Islet of Langerhans (tissue), 1 donor: ENCODE measurements around the gene DNASE1L3.
"Not testable (repeated sequence)": the region's sequence is repeated elsewhere in the genome, so short reads cannot be mapped to it uniquely, and the experiment has no call there.

ENCODE experiments used
- FAIRE-seq: peaks from one replicate; lab custom pipeline; 2011; peaks lifted over from hg19 to GRCh38; lab: Jason Lieb, UNC

Gene DNASE1L3

DNA sequence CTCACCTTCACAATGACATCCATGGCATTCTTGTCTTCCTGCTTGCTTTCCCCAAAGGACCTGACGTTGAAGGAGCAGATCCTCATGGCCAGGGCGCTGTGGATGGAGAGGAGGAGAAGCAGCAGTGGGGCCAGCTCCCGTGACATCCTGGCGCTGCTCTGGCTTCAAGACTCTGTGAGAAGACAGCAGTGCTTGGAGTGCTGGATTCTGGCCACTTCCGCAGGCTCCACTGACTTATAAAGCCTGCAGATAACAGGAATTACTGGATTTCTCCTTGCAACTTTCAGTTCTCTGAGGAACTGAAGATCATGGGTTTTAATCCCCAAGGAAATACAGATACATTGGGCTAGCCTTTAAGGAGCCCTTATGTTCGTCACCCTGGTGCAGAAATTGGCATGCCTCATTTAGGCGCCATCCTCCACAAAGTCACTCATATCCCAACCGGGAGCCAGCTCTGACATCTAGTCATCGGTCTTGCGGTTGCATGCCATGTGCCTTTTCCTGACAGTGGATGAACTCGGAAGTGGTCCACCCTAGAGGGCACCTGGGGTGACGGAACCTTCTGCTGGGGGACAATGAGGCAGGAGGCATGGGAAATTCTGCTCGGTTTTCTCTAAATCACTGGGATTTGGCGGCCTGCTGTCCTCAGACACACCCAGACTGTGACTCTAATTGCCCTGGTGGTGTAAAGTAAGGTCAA lies at the start of gene DNASE1L3:
DNASE1L3 (minus strand) TSS at position 212 of the 700 bp plus-strand sequence; CDS start at position 146, 66 bp downstream.
- no peak for FAIRE-seq

DNA sequence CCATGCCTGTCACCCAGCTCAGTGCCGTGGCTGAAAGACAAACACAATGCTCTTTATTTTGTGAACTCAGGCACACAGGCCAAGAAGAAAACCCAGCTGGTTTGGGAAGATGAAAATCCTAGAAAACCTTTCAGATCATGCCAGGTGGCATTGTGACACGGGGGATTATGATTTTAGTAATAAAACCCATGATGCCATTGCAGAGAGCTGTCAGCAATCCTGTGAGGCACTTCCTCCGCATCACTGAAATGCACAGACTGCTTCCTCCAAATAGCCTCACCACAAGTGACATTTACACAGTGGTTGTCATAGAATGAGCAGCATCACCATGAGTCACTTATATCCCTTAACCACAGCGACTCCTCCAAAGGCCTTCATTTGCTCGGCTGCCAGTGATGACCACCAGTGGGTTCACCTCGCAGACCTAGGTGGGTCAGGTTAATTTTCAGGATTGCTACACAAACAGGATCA lies 49.5 kb upstream of the DNASE1L3 start:
- no peak for FAIRE-seq

GRCh38 chr3:58258392-58259055 lies 47.8 kb upstream of the DNASE1L3 start:
- FAIRE-seq, result no peak

GRCh38 chr3:58256511-58256910 lies 45.7 kb upstream of the DNASE1L3 start:
- no peak for FAIRE-seq

DNA sequence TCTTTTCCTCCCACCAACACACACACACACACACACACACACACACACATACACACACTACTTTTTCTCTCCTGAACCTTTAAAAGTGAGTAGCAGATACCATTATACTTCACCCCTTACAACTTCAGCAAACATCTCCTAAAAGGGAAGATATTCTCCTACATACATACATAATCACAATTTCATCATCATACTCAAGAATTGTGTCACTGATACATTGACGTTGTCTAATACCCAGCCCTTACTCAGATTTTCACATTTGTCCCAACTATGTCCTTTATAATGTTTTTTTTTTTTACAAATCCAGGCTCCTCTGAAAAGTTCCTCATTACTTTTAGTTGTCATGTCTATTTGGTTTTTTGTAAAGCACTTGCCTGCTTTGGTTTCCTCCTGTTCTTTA lies 45.3 kb upstream of the DNASE1L3 start:
- no peak for FAIRE-seq

- FAIRE-seq, result no peak
Measured at GRCh38 chr3:58254144-58254543, 43.4 kb upstream of the DNASE1L3 start.

DNA sequence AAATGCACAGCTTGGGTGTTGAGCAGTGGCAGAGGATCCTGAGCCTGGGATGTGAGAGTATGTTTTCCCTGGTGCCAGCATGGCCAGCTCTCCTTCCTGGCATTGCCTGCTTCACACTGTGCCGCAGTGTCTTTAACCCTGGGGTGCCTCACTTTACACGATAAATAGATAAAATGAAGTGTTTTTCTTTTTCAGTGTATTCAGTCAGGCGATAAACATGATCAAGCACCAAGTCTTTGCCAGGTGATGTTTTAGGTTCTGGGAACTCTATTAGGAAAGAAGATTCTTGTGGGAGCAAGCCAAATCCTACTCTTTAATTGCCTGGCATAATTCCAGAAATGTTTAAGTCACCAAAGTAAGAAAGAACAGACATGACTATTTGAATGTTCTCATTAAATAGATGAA lies 40.9 kb upstream of the DNASE1L3 start:
- FAIRE-seq, result no peak

- FAIRE-seq, result no peak
Measured at GRCh38 chr3:58250093-58250707, 39.4 kb upstream of the DNASE1L3 start.

DNA sequence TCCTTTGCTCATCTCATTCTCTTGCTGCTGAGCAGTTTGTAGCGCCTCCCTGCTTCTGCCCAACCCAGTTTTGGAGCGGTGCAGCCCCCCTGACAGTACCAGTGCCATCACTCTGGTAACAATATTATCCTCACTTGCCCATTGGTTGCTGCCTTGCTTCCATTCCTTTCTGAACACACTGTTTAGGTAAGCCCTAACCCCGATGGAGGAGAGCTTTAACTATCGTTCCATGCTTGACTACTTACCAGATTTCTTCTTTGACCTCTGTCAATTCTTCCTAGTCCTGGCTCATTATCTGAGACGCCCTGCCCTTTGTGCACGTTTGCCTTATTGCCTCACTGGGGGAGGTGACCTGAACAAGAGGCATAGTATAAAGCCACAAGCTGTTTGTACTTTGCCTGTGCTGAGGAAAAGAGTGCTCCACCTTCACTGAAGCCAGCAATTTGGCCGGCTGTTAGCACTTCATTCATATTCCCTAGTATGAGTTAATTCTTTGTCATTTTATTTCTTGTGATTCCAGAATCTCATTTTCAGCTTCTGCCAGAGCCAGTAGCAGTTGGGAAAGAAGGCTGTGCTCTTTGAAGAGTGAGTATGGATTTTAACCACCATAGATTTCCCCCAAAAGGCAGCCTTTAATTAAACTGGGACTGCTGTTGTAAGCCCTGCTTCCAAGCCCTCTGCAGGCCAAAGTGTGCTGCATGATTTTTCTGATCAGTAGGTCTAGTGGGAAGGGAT lies 38.8 kb upstream of the DNASE1L3 start:
- FAIRE-seq, result no peak

DNA sequence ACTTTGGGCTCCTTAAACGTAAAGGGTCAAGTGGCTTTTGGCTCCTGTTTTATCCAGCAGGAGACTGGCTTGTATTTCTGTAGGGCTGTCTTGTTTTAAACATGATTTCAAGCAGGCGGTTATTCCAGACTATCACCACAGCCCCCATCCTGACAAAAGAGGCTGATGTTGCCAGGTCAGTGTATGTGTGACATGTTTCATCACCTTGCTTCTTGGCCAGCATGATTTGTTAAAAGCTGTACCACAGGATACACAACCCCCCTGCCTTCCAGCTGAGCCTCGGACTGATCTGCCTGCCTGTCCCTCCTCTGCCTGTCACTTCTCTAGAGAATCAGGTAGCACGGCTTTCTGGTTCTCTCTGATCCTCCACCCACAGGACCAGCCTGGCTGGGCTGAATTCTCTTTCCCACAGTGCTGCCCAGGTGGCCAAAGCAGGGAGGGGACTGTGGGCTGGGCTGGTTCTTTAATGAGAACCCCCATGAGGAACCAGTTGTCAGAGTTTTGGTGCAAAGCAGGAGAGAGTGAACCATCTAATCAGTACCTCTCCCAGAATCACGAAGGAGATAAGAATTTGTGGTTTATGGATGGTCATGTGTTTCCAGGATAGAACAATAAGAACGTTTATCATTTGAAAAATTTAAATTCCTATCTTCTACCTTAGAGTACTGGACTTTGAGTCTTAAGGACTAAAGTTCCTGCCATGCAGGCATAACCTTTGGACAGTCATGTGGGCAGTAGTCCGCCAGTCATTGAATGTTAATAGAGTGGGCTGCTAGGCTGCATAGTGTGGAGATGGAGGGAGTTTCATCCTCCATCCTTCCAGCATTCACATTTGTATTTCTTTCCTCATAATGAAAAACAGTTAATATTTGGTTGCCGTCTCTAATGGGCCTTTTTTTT lies 35.6 kb upstream of the DNASE1L3 start:
- no peak for FAIRE-seq

- FAIRE-seq, result no peak
Measured at GRCh38 chr3:58243976-58244585, 33.3 kb upstream of the DNASE1L3 start.

- FAIRE-seq, result not testable (repeated sequence)
Measured at GRCh38 chr3:58242860-58243259, 32.1 kb upstream of the DNASE1L3 start.

DNA sequence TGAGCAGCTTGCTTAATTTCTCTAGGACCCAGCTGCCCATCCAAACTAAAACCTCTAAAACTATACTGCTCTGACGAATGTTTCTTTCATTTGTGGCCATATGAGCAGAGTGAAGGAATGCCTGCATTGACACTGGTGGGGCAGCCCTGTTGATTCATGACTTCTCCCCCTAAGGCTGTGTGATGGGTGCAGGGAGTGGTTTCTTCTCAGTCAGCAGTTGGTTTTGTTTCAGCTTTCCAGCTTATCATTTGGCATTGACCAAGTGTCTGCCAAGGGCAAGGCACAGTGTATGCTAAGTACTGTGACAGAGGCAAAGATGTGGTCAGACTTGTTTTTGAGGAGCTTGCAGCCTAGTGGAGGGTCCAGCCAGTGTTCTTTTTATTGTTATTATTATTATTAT lies 31.6 kb upstream of the DNASE1L3 start:
- FAIRE-seq, result no peak

DNA sequence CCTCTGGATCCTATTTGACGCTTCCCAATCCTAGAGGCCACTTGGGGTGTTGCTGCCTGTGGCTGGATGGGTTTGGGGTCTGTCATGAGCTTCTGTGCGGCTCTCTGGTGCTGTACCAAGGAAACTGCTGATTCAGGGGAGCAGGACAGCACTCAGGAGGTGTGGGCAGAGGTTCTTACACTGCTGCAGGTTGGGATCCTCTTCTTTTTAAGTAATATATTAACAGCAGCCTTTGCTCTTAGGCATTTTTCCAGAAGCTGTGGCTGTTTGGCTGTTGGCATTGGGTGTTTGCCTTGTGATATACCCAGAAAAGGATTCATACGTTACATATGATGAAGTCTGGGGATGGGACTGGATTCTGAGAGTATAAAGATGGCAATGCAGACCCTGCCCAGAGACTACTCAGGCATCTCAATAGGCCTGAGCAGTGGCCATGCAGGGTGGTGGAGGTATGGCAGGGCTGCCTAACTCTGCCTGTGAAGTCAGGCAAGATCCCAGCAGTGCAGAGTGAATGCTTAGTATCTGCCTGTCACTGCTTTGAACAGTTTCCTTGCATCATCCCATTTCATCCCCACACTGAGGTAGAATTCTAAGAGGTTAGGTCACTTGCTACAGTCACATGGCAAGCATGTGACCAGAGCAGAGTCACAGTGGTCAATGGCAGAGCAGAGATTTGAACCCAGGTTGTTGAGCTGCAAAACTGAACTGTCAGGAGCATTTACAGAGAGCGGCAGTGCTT lies 30.7 kb upstream of the DNASE1L3 start:
- no peak for FAIRE-seq

- FAIRE-seq, result no peak
Measured at GRCh38 chr3:58238830-58239229, 28.1 kb upstream of the DNASE1L3 start.

DNA sequence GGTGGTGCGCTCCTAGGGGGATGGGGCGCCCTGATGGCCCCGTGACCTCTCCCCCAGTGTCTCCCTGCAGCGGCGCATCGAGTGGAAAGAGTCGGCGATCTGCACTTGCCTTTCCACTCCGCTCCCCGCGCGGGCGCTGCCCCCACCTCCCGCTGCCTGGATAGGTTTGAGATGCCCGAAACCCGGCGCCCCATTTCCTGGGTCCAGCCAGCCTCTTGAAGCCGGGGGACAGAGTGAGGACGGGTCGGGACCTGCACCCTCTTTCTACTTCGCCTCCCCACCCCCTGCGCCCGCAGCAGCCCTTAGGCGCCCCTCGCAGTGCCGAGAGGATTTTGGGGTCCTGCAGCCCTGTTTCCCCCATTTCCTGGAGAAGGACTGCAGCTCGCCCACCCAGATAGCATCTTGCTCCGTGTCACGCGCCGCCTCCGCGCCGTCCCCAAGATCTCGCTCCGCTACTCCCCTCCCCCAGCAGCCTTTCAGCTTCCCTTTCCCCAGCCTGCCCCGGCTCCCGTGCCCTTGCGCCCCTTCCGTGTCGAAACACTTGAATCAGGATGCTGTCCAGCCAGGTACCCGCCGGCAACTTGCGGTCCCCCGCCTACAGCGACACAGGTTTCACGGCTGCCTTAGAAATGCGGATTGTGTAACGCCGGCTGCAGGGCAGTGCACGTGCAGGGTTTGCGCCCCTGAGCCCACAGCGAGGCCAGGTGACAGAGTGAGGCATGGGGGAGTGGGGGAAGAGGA lies 27.3 kb upstream of the DNASE1L3 start:
- no peak for FAIRE-seq

DNA sequence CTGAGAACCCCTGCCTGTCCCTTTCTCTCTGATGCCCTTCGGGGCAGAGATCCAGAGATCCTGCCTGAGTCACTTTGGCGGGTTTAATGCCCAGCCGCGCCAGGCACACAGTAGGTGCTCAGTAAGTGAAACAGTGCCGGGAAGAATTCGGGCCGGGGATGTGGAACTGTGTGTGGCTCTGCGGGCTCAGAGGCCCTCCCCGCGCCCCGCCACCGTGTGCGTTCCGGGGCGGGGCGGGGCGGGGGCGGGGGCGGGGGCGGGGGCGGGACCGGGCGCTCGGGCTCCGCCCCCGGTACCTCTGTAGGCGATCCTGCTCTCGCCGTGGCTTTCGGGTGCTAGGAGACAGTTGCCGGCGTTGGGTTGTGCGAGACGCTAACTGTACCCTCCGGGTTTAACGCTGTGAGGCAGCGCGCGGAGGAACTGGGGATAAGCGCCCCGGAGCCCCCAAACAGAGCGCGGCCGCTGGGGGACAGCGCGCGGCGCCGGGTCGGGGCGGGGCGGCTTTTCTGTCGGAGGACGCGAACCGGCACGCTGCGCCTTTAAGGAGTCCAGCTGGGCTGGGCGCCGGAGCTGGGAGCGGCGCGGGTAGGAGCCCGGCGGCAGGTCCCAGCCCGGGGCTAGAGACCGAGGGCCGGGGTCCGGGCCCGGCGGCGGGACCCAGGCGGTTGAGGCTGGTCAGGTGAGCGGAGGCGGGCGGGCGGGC lies 26.6 kb upstream of the DNASE1L3 start, which contains the start of gene ABHD6:
ABHD6 (plus strand) TSS at position 555 of the 703 bp plus-strand sequence. CDS start 18,795 bp downstream, outside the sequence.
- no peak for FAIRE-seq

- FAIRE-seq, result no peak
Measured at GRCh38 chr3:58236527-58237237, 25.9 kb upstream of the DNASE1L3 start.
